Astrocyte of the spinal cord (primary cell): ENCODE measurements around the gene CDC42EP3.

Source experiments
- DNase-seq: peaks from one replicate; pipeline ENCODE4 v3.0.0; 2011; ENCODE audit warnings: low read depth, low spot score
- H3K4me3 ChIP-seq: 2 replicates; pipeline ENCODE4 v1.5.1; 2011; ENCODE audit warnings: low read depth, mild to moderate bottlenecking, low read length, moderate library complexity
- CTCF ChIP-seq: IDR thresholded peaks from 2 replicates; pipeline ENCODE4 v1.5.1; 2012; ENCODE audit warnings: low read depth, mild to moderate bottlenecking, low read length, inconsistent platforms
- in situ Hi-C: cut with HindIII; loops from 2 replicates; pipeline ENCODE4 v1.10.0; 2017; ENCODE audit warnings: low sequenced_read_pairs

Gene CDC42EP3

GRCh38 chr2:37676274-37676673 lies 4.8 kb upstream of the CDC42EP3 start:
- in situ Hi-C loops, result loop anchor here (25.0 kb wide), 1 partner anchor 264 kb away; no protein-coding TSS in a partner anchor
- DNase-seq, result peak; percentile 79
- H3K4me3 ChIP-seq, result no peak overlapping the region
- no peak for TF ChIP-seq CTCF

- in situ Hi-C loops, result loop anchor here (25.0 kb wide), 1 partner anchor 263 kb away; no protein-coding TSS in a partner anchor
- no peak for DNase-seq
- no peak for TF ChIP-seq CTCF
- H3K4me3 ChIP-seq, result no peak overlapping the region
Measured at GRCh38 chr2:37674946-37675345, 3.5 kb upstream of the CDC42EP3 start.

GRCh38 chr2:37672870-37673184 lies 1.4 kb upstream of the CDC42EP3 start:
- TF ChIP-seq CTCF, result no peak
- peak overlapping the region; percentile 89 for H3K4me3 ChIP-seq
- in situ Hi-C loops, result no loop called here
- DNase-seq, result no peak

GRCh38 chr2:37672104-37672869 lies 845 bp upstream of the CDC42EP3 start:
- DNase-seq, result peak; percentile 93
- H3K4me3 ChIP-seq, result peak overlapping the region; percentile 89
- in situ Hi-C loops, result no loop called here
- TF ChIP-seq CTCF, result no peak

GRCh38 chr2:37671816-37672103 lies 318 bp upstream of the CDC42EP3 start:
- DNase-seq, result no peak
- TF ChIP-seq CTCF, result no peak
- H3K4me3 ChIP-seq, result peak overlapping the region; percentile 89
- in situ Hi-C loops, result no loop called here

- no peak for TF ChIP-seq CTCF
- no peak for DNase-seq
- in situ Hi-C loops, result no loop called here
Measured at GRCh38 chr2:37670378-37671008, 949 bp downstream of the CDC42EP3 start.

More at GRCh38 chr2:37670378-37671008, 949 bp downstream of the CDC42EP3 start:
- peak overlapping the region; percentile 89 for H3K4me3 ChIP-seq
